ENCODE results near the gene MAGI3.

GRCh38 chr1:113416496-113416895, 26.2 kb downstream of the MAGI3 start:
- no peak for TF ChIP-seq POLR2A (IDR thresholded peaks at IDR 0.05)
- no peak for TF ChIP-seq CTCF (IDR thresholded peaks at IDR 0.05)
- TF ChIP-seq EP300 (IDR thresholded peaks at IDR 0.05): no peak
